Measurements from ENCODE around the gene EGLN2. TPM values are rescaled to one million over a fixed set of nuclear protein-coding genes. Genes with fewer than 3 reads are reported as not detected.

EGLN2 gene
- total and polyA plus RNA-seq, 10 of the 15 experiments (the other 5 are each of a cell fraction or from before 2014, with no cell fraction given), result 8.6 to 93.0 (median 66.8) TPM

GRCh38 chr19:40777937-40778705 is 20.9 kb upstream of the EGLN2 start, which contains the start of gene RAB4B (continued):
- TF ChIP-seq EGR1 (IDR thresholded peaks at IDR 0.05; ENCODE audit: borderline replicate concordance in 1 of 2, low read depth in 2 of 2, low read length in 2 of 2) (peak in 1 of 2 experiments; percentile 56; a peak in 2 of 3 replicates), CBX5 (IDR thresholded peaks at IDR 0.05; ENCODE audit: low read depth) (no peak), MAX (IDR thresholded peaks at IDR 0.05; ENCODE audit: low read depth, low read length) (no peak), MTA3 (IDR thresholded peaks at IDR 0.05; ENCODE audit: borderline replicate concordance, low read length) (no peak), ETV6 (conservative IDR thresholded peaks at IDR 0.05 in 1 of 2, IDR thresholded peaks at IDR 0.05 in 1 of 2; ENCODE audit: borderline replicate concordance in 1 of 2, low read depth in 1 of 2) (no peak), CUX1 (IDR thresholded peaks at IDR 0.05; ENCODE audit: insufficient replicate concordance, low read depth, low read length) (no peak), ZNF207 (IDR thresholded peaks at IDR 0.05; ENCODE audit: borderline replicate concordance) (no peak), MXI1 (IDR thresholded peaks at IDR 0.05; ENCODE audit: low read depth, low read length) (peak; percentile 62; the same call in 1 of the 2 replicates), IRF4 (IDR thresholded peaks at IDR 0.05; ENCODE audit: low read depth, low read length) (no peak), KAT2A (conservative IDR thresholded peaks at IDR 0.05; ENCODE audit: control insufficient read depth, low read depth, low read length) (no peak), SKIL (IDR thresholded peaks at IDR 0.05; ENCODE audit: low read depth, poor library complexity, severe bottlenecking) (no peak), RFX5 (IDR thresholded peaks at IDR 0.05; ENCODE audit: low read depth, low read length) (no peak), ATF3 (IDR thresholded peaks at IDR 0.05; ENCODE audit: borderline replicate concordance, extremely low read depth, low read depth, low read length) (no peak), NRF1 (conservative IDR thresholded peaks at IDR 0.05; ENCODE audit: low read depth, low read length) (no peak), NKRF (conservative IDR thresholded peaks at IDR 0.05) (peak; percentile 68), PML (IDR thresholded peaks at IDR 0.05; ENCODE audit: low read length) (no peak), TCF12 (IDR thresholded peaks at IDR 0.05; ENCODE audit: low read depth, low read length) (no peak), DPF2 (IDR thresholded peaks at IDR 0.05) (no peak), SMAD1 (IDR thresholded peaks at IDR 0.05; ENCODE audit: low read depth, partially characterized antibody) (no peak)
